Subcutaneous abdominal adipose tissue (tissue), 5 donors: ENCODE measurements around the gene SLC23A2.

Experiments
- H3K27ac ChIP-seq: one replicate; pipeline ENCODE4 v1.7.0; 2013; ENCODE audit warnings: low read depth, mild to moderate bottlenecking, inconsistent platforms, low read length, moderate library complexity
- H3K27me3 ChIP-seq, 5 donors: one replicate each; pipeline ENCODE4 v1.7.0; 2013; ENCODE audit warnings: low read length in 5 of 5, inconsistent platforms in 1 of 5; ENCODE audit not compliant: control insufficient read depth in 5 of 5, insufficient read depth in 4 of 5
- H3K36me3 ChIP-seq, 5 donors: one replicate each; pipeline ENCODE4 v1.7.0; 2013; ENCODE audit warnings: low read length in 5 of 5; ENCODE audit not compliant: control insufficient read depth in 5 of 5, insufficient read depth in 5 of 5
- H3K4me1 ChIP-seq, 5 donors: one replicate each; pipeline ENCODE4 v1.7.0; 2013; ENCODE audit warnings: low read length in 5 of 5, mild to moderate bottlenecking in 3 of 5, moderate library complexity in 1 of 5; ENCODE audit not compliant: control insufficient read depth in 5 of 5, insufficient read depth in 5 of 5
- H3K4me3 ChIP-seq, 5 donors: one replicate each; pipeline ENCODE4 v1.7.0; 2013; ENCODE audit warnings: low read length in 5 of 5, low read depth in 1 of 5
- H3K9ac ChIP-seq, 5 donors: one replicate each; pipeline ENCODE4 v1.7.0; 2013; ENCODE audit warnings: low read length in 5 of 5, mild to moderate bottlenecking in 4 of 5, moderate library complexity in 3 of 5
- H3K9me3 ChIP-seq, 5 donors: one replicate each; pipeline ENCODE4 v1.7.0; 2013; ENCODE audit warnings: low read length in 5 of 5; ENCODE audit not compliant: control insufficient read depth in 5 of 5
- donor health status: healthy.
- donor health status: healthy.
- donor health status: healthy.
- donor health status: healthy.
- donor health status: healthy.

SLC23A2 gene

DNA sequence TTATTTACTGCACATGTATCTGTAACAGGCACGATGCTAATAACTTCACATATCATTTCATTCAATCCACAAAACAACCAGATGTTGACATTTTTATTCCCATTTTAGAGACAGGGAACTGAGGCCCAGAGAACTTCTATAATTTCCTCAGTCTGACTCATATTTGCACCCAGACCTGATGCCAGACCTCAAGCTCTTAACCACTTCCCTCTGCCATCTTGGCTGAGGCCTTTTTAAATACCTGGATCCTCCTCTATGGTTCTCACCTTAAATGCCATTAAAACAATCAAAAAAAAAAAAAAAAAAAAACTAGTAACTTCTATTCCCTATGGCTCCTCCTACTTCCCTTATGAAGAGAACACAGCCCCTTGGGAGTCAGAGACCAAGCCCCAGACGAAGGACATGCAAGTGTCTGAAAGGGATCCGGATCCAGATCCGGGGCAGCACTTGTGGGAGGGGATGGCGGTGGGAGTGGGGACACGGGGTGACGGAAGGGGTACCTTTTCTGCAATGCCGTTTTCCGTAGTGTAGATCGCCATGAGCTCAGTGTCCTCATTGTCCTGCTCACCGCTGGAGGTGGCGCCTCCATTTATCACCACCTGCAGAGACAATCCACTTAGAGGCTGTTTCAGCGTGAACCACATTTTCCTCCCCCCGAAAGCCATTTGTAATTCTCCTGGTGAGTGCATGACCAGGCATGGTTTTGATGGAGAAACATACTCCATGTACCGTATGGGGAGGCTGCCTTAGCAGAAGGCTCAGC lies 88.7 kb downstream of the SLC23A2 start:
- Histone ChIP-seq H3K27me3 (no peaks in the 10 kb centered on the region), H3K27ac (no peak overlapping the region), H3K9me3 (no peaks in the 10 kb centered on the region), H3K9ac (no peak overlapping the region), H3K4me1 (peaks cover 0 to 6% (median 0%) of the 10 kb centered on the region in 5 donors), H3K4me3 (no peak overlapping the region), H3K36me3 (peaks cover 0 to 11% (median 3%) of the 10 kb centered on the region in 5 donors)

DNA sequence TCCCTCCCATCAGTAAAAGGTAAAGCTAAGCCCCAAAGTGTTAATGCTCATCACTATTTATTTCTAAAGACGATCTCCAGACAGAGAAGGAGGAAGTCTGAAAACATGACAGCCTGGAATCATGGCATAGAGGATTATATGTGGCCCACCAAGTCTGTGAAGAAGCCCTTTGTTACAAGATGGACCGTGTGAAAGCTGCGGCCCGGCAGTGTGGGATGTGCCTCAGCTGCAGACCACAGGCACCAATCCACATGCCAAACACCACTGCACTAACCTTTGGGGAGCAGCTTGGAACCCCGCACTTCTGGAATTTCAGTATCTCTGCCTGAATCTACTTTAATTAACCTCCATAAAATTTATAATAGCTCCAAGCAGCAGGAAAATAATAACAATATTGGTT lies 90.4 kb downstream of the SLC23A2 start:
- H3K36me3 ChIP-seq = peaks cover 0 to 11% (median 3%) of the 10 kb centered on the region in 5 donors
- H3K27me3 ChIP-seq = no peaks in the 10 kb centered on the region
- no peaks in the 10 kb centered on the region for H3K9me3 ChIP-seq
- no peak overlapping the region for H3K27ac ChIP-seq
- H3K4me1 ChIP-seq = no peaks in the 10 kb centered on the region
- no peak overlapping the region for H3K4me3 ChIP-seq
- H3K9ac ChIP-seq = no peak overlapping the region

DNA sequence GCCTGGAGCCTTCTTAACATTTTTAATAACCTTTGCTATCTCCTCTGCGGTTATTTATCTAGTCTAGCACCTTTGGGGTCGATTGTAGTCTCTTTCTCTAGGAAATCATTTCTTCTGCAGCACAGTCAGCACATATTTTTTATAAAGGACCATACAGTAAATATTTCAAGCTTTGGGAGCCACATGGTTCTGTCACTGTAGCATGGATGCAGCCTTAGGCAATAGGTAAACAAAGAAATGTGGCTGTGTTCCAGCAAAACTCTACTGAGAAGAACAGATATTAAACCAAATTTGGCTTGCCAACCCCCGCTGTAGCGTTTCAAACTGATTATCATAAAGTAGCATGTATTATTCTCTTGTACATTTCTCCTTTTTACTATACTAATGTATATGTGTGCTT lies 95.7 kb downstream of the SLC23A2 start:
- Histone ChIP-seq H3K27me3 (no peaks in the 10 kb centered on the region), H3K9me3 (no peaks in the 10 kb centered on the region), H3K4me1 (no peaks in the 10 kb centered on the region), H3K9ac (no peak overlapping the region), H3K36me3 (peaks cover 0 to 19% (median 12%) of the 10 kb centered on the region in 5 donors), H3K4me3 (no peak overlapping the region), H3K27ac (no peak overlapping the region)

DNA sequence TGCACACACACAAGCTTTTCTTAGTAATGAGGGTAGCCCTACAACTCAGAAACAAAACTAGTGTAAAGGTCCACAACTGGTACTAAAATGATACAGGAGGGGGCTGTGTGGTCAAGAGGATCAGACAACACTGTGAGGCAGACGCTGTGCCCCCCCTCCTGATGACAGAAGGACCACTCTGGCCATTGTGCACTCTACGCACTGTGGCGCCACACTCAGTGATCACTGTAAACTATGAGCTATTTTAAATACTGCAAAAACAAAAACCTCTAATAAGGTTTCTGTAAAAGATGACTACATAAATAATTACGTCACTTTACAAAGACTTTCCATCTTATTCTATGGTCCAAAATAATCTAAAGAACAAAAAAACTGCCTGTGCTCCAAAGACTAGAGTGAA lies 96.1 kb downstream of the SLC23A2 start:
- Histone ChIP-seq H3K9ac (no peak overlapping the region), H3K27ac (no peak overlapping the region), H3K36me3 (peaks cover 0 to 22% (median 12%) of the 10 kb centered on the region in 5 donors), H3K4me3 (no peak overlapping the region), H3K9me3 (no peaks in the 10 kb centered on the region), H3K4me1 (no peaks in the 10 kb centered on the region), H3K27me3 (no peaks in the 10 kb centered on the region)

DNA sequence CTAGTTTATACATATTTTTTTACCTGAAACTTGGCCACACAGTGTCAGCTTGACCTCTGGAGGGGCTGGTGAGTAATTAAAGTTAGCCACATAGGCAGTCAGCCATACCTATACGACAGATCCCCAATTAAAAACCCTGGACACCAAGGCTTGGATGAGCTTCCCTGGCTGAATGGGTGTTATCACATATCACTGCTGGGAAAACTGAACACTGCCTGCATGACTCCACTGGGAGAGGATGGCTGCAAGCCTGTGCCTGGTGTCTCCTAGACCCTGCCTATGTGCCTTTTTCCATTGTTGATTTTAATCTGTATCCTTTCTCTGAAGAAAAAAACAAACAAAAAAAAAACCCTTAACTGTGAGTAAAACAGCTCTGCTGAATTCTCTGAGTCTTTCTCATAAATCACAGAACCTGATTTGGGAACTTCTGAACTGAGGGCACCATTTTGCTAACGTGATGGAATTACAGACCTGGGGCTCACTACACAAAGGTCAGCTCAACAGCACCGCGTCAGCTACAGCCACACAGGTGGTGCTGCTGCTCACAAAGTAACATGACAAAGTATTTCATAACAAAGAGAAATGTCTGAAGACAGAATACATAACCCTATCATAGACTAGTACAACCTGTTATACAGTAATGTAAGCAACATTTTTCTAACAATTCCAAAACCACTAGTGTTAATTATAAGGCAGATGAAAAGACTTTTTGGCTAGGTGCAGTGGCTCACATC lies 97.0 kb downstream of the SLC23A2 start:
- Histone ChIP-seq H3K36me3 (peaks cover 0 to 23% (median 15%) of the 10 kb centered on the region in 5 donors), H3K9ac (no peak overlapping the region), H3K4me3 (no peak overlapping the region), H3K27me3 (no peaks in the 10 kb centered on the region), H3K9me3 (no peaks in the 10 kb centered on the region), H3K4me1 (peaks cover 0 to 2% (median under 1%) of the 10 kb centered on the region in 5 donors), H3K27ac (no peak overlapping the region)

DNA sequence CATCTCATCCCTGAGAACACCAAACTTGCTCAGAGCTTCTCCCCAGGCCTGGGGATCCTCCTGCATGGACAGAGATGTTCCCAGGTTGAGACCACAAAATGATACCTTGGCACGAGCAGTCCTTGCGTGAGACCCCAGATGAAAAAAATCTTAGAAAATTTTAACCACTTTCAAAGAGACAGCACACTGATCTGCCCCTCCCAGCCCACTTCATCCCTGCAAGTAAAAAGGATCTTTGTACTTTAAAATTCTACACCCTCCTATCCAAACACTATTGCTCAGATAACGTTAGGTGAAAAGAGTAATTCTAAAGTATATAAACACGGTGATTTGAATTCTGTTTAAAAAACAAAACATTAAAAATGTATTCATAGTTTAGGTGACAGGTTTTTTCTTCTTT lies 98.5 kb downstream of the SLC23A2 start:
- Histone ChIP-seq H3K4me3 (no peak overlapping the region), H3K27ac (no peak overlapping the region), H3K27me3 (no peaks in the 10 kb centered on the region), H3K9me3 (no peaks in the 10 kb centered on the region), H3K36me3 (peaks cover 0 to 29% (median 20%) of the 10 kb centered on the region in 5 donors), H3K9ac (no peak overlapping the region), H3K4me1 (peaks cover 9 to 17% (median 11%) of the 10 kb centered on the region in 5 donors)

DNA sequence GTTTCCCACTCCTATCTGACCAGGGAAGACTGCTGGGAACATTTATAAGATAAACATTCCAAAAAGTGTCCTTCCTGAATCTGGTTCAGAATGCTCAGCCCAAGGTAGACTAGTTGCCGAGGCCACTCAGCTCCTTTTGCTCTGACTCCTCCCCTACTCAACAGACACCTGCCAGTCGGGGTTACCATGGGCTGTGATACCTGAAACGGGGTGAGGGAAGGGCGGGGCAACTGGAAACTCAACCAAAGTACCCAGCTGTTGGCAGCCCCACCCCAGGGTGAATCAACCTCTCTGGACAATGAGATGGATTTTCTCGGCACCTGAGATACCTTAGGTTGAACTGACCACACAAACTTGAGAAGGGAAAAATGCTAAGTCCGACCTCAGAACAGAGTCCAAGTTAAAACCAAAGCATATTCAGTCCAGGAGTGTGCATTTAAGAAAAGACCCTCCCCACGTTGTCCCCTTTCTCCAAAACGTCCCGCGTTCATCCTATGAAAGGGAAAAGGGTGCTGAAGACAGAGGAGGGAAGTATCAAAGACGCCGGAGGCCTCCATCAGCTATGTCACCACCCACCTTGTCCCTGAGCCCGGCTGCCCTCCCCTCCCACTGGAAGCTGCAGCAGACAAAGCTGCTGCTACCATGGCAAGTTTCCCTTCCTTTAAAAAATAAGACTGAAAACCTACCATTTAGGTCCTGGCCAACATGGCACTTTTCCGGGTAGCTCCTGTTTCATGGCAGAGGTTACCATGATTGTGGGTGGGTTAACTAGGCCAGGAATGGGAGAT lies 100.1 kb downstream of the SLC23A2 start:
- Histone ChIP-seq H3K36me3 (peaks cover 0 to 31% (median 26%) of the 10 kb centered on the region in 5 donors), H3K9ac (no peak overlapping the region), H3K4me1 (peaks cover 9 to 17% (median 11%) of the 10 kb centered on the region in 5 donors), H3K4me3 (no peak overlapping the region), H3K9me3 (no peaks in the 10 kb centered on the region), H3K27me3 (no peaks in the 10 kb centered on the region), H3K27ac (no peak overlapping the region)

DNA sequence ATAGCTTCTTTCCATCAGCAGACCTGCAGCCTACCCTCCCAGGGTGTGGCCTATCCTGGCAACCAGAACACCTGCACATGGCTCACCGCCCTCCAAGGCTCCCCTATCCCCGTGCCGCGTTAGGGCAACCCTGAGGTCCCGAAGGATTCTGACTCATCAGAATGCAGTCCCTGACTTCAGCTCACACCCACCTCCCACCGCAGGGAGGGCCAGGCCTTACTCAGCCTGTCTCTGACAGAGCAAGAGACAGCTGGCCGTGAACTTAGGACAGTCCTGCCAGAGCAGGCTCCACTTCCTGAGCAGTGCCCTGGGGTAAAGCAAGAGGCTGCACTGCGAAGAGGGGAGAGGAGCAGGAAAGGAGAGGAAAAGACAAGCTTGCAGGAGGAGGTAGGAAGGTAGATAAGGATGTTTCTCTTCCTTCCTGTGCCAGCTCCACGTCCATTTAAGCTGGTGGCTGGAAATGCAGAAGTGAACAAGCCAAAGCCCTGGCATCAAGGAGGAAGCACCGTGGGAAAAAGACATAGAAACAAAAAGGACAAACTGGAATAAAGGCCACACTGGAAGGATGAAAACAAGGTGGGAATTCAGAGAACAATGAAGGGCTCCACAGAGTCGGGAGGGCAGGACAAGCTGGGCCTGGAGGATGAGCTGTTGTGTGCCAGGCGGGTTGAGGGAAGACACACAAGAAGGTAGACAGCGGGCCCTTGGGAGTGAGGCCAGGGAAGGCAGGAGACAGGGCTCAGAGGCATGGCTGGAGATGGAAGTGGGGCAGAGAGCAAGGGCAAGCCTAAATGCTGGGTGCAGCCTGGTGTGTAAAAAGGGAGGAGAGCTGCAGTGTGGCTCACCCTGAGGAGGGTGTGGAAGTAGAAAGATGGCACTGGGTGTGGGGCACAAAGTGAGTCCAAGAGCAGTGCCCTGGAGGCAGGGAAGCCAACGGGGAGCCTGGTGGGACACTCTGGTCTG lies 102.7 kb downstream of the SLC23A2 start:
- Histone ChIP-seq H3K4me1 (peaks cover 9 to 22% (median 11%) of the 10 kb centered on the region in 5 donors), H3K9me3 (no peaks in the 10 kb centered on the region), H3K36me3 (peaks cover 0 to 42% (median 26%) of the 10 kb centered on the region in 5 donors), H3K9ac (peak overlapping the region in 1 of 5 donors; percentile 39), H3K4me3 (no peak overlapping the region), H3K27me3 (no peaks in the 10 kb centered on the region), H3K27ac (no peak overlapping the region)

DNA sequence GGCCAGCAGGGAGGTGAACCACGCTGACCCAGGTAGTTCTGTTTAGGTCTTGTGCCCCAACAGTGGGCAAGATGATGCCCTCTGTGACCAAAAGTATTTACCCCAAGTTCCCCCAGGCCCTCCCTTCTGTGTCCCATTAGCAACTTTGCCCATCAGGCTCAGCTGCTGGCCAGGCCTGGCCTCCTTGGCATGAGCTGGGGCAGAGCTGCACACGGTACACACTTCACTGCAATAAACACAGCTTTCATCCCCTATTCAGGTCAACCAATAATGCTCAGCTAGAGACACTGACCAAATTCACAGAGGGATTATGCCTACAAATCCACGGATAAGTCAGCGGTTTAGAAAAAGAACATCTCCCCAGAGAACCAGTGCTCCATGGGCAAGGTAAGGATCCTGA lies 103.7 kb downstream of the SLC23A2 start:
- Histone ChIP-seq H3K4me3 (no peak overlapping the region), H3K36me3 (peaks cover 0 to 45% (median 26%) of the 10 kb centered on the region in 5 donors), H3K9ac (no peak overlapping the region), H3K4me1 (peaks cover 9 to 22% (median 11%) of the 10 kb centered on the region in 5 donors), H3K27ac (no peak overlapping the region), H3K27me3 (no peaks in the 10 kb centered on the region), H3K9me3 (no peaks in the 10 kb centered on the region)
